H1 (cell line): ENCODE data around the gene ABCA5. TPM values are rescaled to one million over a fixed set of nuclear protein-coding genes. Genes with fewer than 3 reads are reported as not detected.
A peak's percentile ranks its signal among the peaks of the same experiment; 100 is the strongest.

Experiments
- CTCF ChIA-PET: fragments of 300-600 bp; sonication (Branson Sonifier 250); formaldehyde crosslinking; loops from one replicate; lab custom pipeline; 2021; ENCODE audit not compliant: partially characterized antibody; lab: Charles Lee
- POLR2A ChIA-PET: fragments of 300-600 bp; sonication (Branson Sonifier 250); formaldehyde crosslinking; loops from one replicate; lab custom pipeline; 2021; ENCODE audit warnings: inconsistent platforms; ENCODE audit not compliant: partially characterized antibody; lab: Charles Lee
- DNase-seq, 2 experiments: peaks; one replicate each; pipeline versions ENCODE4 v3.0.0 to v3.0.0-alpha.2; 2010 to 2022; ENCODE audit warnings: low spot score in 2 of 2, low read depth in 1 of 2, mixed read lengths in 1 of 2
- FAIRE-seq: peaks from 2 replicates; lab custom pipeline; 2011; peaks lifted over from hg19 to GRCh38; lab: Jason Lieb, UNC
- H2AFZ ChIP-seq: 2 replicates; pipeline ENCODE4 v1.8.1; 2012; ENCODE audit warnings: low read length, inconsistent platforms
- H2AK5ac ChIP-seq: 2 replicates; pipeline ENCODE4 v1.6.1; 2013; ENCODE audit warnings: low read depth, low read length
- H2BK120ac ChIP-seq: replicated peaks from 2 replicates; pipeline ENCODE3; 2013; ENCODE audit warnings: low read depth, low read length, inconsistent platforms
- H2BK12ac ChIP-seq: 2 replicates; pipeline ENCODE4 v1.6.1; 2013; ENCODE audit warnings: low read depth, low read length
- H2BK15ac ChIP-seq: 2 replicates; pipeline ENCODE4 v1.6.1; 2013; ENCODE audit warnings: low read length
- H2BK20ac ChIP-seq: 2 replicates; pipeline ENCODE4 v1.6.1; 2013; ENCODE audit warnings: low read length
- H2BK5ac ChIP-seq: 2 replicates; pipeline ENCODE4 v1.6.1; 2013; ENCODE audit warnings: low read depth, low read length
- H3K14ac ChIP-seq: 2 replicates; pipeline ENCODE4 v1.6.1; 2013; ENCODE audit warnings: inconsistent platforms; ENCODE audit not compliant: insufficient read length
- H3K18ac ChIP-seq: 2 replicates; pipeline ENCODE4 v1.6.1; 2013; ENCODE audit warnings: low read length; ENCODE audit errors: extremely low read depth
- H3K23ac ChIP-seq: 2 replicates; pipeline ENCODE4 v1.6.1; 2013; ENCODE audit warnings: inconsistent platforms; ENCODE audit not compliant: insufficient read length
- H3K23me2 ChIP-seq: 2 replicates; pipeline ENCODE4 v1.6.1; 2013; ENCODE audit warnings: low read depth, low read length
- H3K27ac ChIP-seq: 2 replicates; pipeline ENCODE4 v1.6.1; 2011; ENCODE audit warnings: low read depth, low read length, inconsistent platforms
- H3K27me3 ChIP-seq, 4 experiments: replicated peaks in 1 of 4; 1 replicate in 1 of 4; 2 replicates in 3 of 4; pipeline versions ENCODE4 v1.6.1 to v1.8.1; 2011 to 2013; ENCODE audit warnings: low read length in 3 of 4, mild to moderate bottlenecking in 3 of 4, inconsistent platforms in 2 of 4, mixed read lengths in 2 of 4, moderate library complexity in 1 of 4; ENCODE audit not compliant: control insufficient read depth in 3 of 4, insufficient read depth in 3 of 4; ENCODE audit errors: extremely low read depth in 1 of 4
- H3K36me3 ChIP-seq, 4 experiments: 2 replicates each; pipeline versions ENCODE4 v1.6.1 to v1.8.1; 2011 to 2013; ENCODE audit warnings: mild to moderate bottlenecking in 4 of 4, low read length in 3 of 4, moderate library complexity in 2 of 4, control low read depth in 1 of 4, inconsistent platforms in 1 of 4; ENCODE audit not compliant: insufficient read depth in 4 of 4, control insufficient read depth in 2 of 4
- H3K4ac ChIP-seq: replicated peaks from 2 replicates; pipeline ENCODE3; 2013; ENCODE audit warnings: low read length, low read depth, mixed read lengths, inconsistent platforms; ENCODE audit not compliant: insufficient read length
- H3K4me1 ChIP-seq, 4 experiments: replicated peaks in 1 of 4; 1 replicate in 1 of 4; 2 replicates in 3 of 4; pipeline versions ENCODE4 v1.6.1 to v1.8.1; 2011 to 2013; ENCODE audit warnings: low read length in 3 of 4, inconsistent platforms in 2 of 4, mixed read lengths in 1 of 4; ENCODE audit not compliant: insufficient read depth in 4 of 4, control insufficient read depth in 3 of 4
- H3K4me2 ChIP-seq, 2 experiments: 2 replicates each; pipeline versions ENCODE4 v1.6.1 to v1.8.1; 2011 to 2013; ENCODE audit warnings: low read depth in 2 of 2, low read length in 2 of 2, control low read depth in 1 of 2, inconsistent platforms in 1 of 2, mild to moderate bottlenecking in 1 of 2; ENCODE audit not compliant: insufficient read depth in 1 of 2
- H3K4me3 ChIP-seq, 4 experiments: fragments of 200-600, 300-600 bp in 1 of 4; sonication (generic), shearing (Covaris generic), sonication (Bioruptor Twin) in 1 of 4; 2 replicates each; pipeline versions ENCODE4 v1.5.1 to v1.8.1; 2011 to 2016; ENCODE audit warnings: low read length in 4 of 4, low read depth in 3 of 4, control low read depth in 2 of 4, inconsistent platforms in 2 of 4, mild to moderate bottlenecking in 2 of 4, mixed read lengths in 1 of 4, moderate library complexity in 1 of 4; ENCODE audit not compliant: insufficient read depth in 2 of 4; ENCODE audit errors: extremely low read depth in 1 of 4
- H3K56ac ChIP-seq: replicated peaks from 2 replicates; pipeline ENCODE3; 2013; ENCODE audit warnings: low read depth, mild to moderate bottlenecking, mixed read lengths, low read length, inconsistent platforms; ENCODE audit not compliant: insufficient read length
- H3K79me1 ChIP-seq: 2 replicates; pipeline ENCODE4 v1.6.1; 2013; ENCODE audit warnings: low read depth, low read length, control low read depth
- H3K79me2 ChIP-seq, 2 experiments: 2 replicates each; pipeline versions ENCODE4 v1.6.1 to v1.8.1; 2012 to 2013; ENCODE audit warnings: low read length in 2 of 2, mild to moderate bottlenecking in 2 of 2, inconsistent platforms in 1 of 2; ENCODE audit not compliant: insufficient read depth in 2 of 2, control insufficient read depth in 1 of 2
- H3K9ac ChIP-seq, 4 experiments: replicated peaks in 1 of 4; 1 replicate in 1 of 4; 2 replicates in 3 of 4; pipeline versions ENCODE4 v1.6.1 to v1.8.1; 2011 to 2013; ENCODE audit warnings: low read depth in 3 of 4, low read length in 3 of 4, control low read depth in 2 of 4, mild to moderate bottlenecking in 2 of 4, moderate library complexity in 2 of 4, inconsistent platforms in 1 of 4; ENCODE audit errors: extremely low read depth in 1 of 4
- H3K9me3 ChIP-seq, 2 experiments: 2 replicates each; pipeline versions ENCODE4 v1.6.1 to v1.8.1; 2012 to 2013; ENCODE audit warnings: mild to moderate bottlenecking in 2 of 2, moderate library complexity in 2 of 2, control low read depth in 1 of 2, inconsistent platforms in 1 of 2, low read depth in 1 of 2, low read length in 1 of 2, mixed read lengths in 1 of 2; ENCODE audit not compliant: insufficient read depth in 2 of 2
- H4K20me1 ChIP-seq, 2 experiments: replicated peaks in 1 of 2; 2 replicates each; pipeline versions ENCODE3 to v1.8.1; 2011 to 2013; ENCODE audit warnings: inconsistent platforms in 2 of 2, low read length in 2 of 2, mild to moderate bottlenecking in 1 of 2; ENCODE audit not compliant: insufficient read depth in 2 of 2, control insufficient read depth in 1 of 2
- H4K5ac ChIP-seq: 2 replicates; pipeline ENCODE4 v1.6.1; 2013; ENCODE audit warnings: low read length, low read depth, mixed read lengths, inconsistent platforms; ENCODE audit not compliant: insufficient read length
- H4K8ac ChIP-seq: 2 replicates; pipeline ENCODE4 v1.8.0; 2013; ENCODE audit warnings: mild to moderate bottlenecking, moderate library complexity, low read length, inconsistent platforms; ENCODE audit not compliant: insufficient read depth; ENCODE audit errors: extremely low read depth
- H4K91ac ChIP-seq: replicated peaks from 2 replicates; pipeline ENCODE3; 2013; ENCODE audit warnings: low read length, mixed read lengths, inconsistent platforms; ENCODE audit not compliant: insufficient read length
- BCL11A ChIP-seq, 2 experiments: IDR thresholded peaks; one replicate each; pipeline ENCODE4 v1.6.1; 2011; ENCODE audit warnings: low read depth in 2 of 2, low read length in 2 of 2, mild to moderate bottlenecking in 2 of 2
- CHD1 ChIP-seq: IDR thresholded peaks from 2 replicates; pipeline ENCODE4 v1.6.1; 2012; ENCODE audit warnings: low read depth, low read length, improper control_type of control experiment
- WGBS, 2 experiments: shearing (Covaris generic) in 1 of 2; methylation state at CpG; one replicate each; pipeline versions ENCODE4 v1.1.6 to v1.1.7; 2013 to 2015; ENCODE audit warnings: low lambda C conversion rate in 2 of 2, mixed read lengths in 2 of 2, inconsistent platforms in 1 of 2, low coverage in 1 of 2, missing lambda C conversion rate in 1 of 2; ENCODE audit not compliant: insufficient replicate concordance in 2 of 2, insufficient coverage in 1 of 2, insufficient read length in 1 of 2; ENCODE audit errors: extremely low coverage in 1 of 2, missing lambda C conversion rate in 1 of 2; 5-methylcytosine and 5-hydroxymethylcytosine counted together
- polyA plus RNA-seq, 7 experiments: library from polyadenylated mRNA; depleted of rRNA in 3 of 7; stranded (reverse) in 5 of 7; unstranded in 2 of 7; fragments of >200 nt in 5 of 7; fragments of 200-250 nt in 2 of 7; gene quantifications; 1 replicate in 5 of 7; 2 replicates in 1 of 7; 4 replicates in 1 of 7; pipeline versions ENCODE4 v1.2.1 to v1.2.3, GENCODE V29; 2011 to 2013; ENCODE audit warnings: missing spikeins in 2 of 7, mixed read lengths in 2 of 7
- total RNA-seq: library from RNA; stranded (reverse); fragmentation: NEBNext Ultra II Directional; extraction: Animal tissue kit (Norgen Biotek cat#: 25700); gene quantifications from 2 replicates; pipeline ENCODE4 v1.2.1, GENCODE V29; 2021
- TF ChIP-seq, protein P1 (sequence below): IDR thresholded peaks from 2 replicates; pipeline ENCODE4 v1.6.1; 2012; ENCODE audit warnings: low read length, inconsistent platforms

The ABCA5 gene
- total and polyA plus RNA-seq, 2 of the 8 experiments (the other 6 are each of a cell fraction or from before 2014, with no cell fraction given): 1.3 to 4.1 TPM

DNA sequence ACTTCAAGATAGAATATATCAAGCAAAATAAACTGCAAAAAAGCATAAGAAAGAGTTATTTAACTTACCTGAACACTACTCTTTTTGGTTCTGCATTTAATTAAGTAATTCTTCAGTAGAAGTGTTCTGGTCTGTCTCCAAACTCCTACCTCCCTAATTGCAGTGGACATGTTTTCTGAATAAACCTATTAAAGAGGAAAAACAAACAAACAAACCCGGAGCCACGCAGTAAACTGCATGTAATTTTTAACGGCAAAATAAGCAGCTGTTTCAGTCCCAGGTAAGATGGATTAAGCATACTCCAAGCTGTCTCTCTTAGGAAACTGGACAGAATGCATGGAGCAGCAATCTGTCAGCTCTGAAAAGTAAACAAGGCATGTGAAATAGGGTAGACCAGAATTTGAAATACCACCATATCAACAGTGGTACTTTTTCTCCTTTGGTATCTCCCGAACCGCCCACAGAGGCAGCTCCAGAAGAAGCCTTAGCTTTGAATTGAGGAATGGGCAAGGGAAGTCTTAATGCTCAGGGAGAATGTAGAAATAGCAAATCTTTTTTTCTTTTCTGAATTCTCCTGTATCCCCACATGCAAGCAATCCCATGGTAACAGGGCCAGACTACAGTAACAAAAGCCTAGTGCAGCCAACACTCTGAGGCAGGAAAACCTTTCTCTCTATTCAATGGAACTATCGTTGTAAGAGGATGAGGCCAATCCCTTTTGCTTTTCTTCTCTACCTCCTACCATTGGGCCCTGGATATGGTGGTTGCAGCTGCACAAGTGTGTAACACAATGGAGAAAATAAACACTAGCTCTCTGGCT is 12.5 kb downstream of the ABCA5 start:
- ChIA-PET POLR2A (interaction anchor here (1.0 kb wide), 1 partner anchor 12 kb away, joined by 4 read pairs; the partner anchor contains the start of gene ABCA5), CTCF (interaction anchor here (0.7 to 2.3 kb wide), 3 partner anchors 21 to 211 kb away, joined by 3 to 12 read pairs (median 4); no protein-coding TSS in a partner anchor)
- no peaks in the 10 kb centered on the region for H3K23me2 ChIP-seq
- H2AFZ ChIP-seq: peak overlapping the region; percentile 85
- WGBS, 2 experiments: 71% methylated on average over 6 of the region's 6 CpGs; no CpG with 5 or more reads in 1 of the 2 experiments
- H2BK20ac ChIP-seq: no peak overlapping the region
- H3K9me3 ChIP-seq: no peaks in the 10 kb centered on the region
- no peak overlapping the region for H3K56ac ChIP-seq
- no peak overlapping the region for H4K91ac ChIP-seq
- no peak overlapping the region for H3K27ac ChIP-seq
- H3K79me2 ChIP-seq: no peaks in the 10 kb centered on the region
- H4K20me1 ChIP-seq: no peaks in the 10 kb centered on the region
- H2AK5ac ChIP-seq: no peak overlapping the region
- no peak for TF ChIP-seq CHD1
- TF ChIP-seq, protein P1, sequence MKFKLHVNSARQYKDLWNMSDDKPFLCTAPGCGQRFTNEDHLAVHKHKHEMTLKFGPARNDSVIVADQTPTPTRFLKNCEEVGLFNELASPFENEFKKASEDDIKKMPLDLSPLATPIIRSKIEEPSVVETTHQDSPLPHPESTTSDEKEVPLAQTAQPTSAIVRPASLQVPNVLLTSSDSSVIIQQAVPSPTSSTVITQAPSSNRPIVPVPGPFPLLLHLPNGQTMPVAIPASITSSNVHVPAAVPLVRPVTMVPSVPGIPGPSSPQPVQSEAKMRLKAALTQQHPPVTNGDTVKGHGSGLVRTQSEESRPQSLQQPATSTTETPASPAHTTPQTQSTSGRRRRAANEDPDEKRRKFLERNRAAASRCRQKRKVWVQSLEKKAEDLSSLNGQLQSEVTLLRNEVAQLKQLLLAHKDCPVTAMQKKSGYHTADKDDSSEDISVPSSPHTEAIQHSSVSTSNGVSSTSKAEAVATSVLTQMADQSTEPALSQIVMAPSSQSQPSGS: no peak
- no peak for TF ChIP-seq BCL11A (IDR thresholded peaks at IDR 0.05; ENCODE audit: low read depth in 2 of 2, low read length in 2 of 2)
- H4K5ac ChIP-seq: no peak overlapping the region
- H3K18ac ChIP-seq: no peak overlapping the region
- DNase-seq (no peak), FAIRE-seq (peak; percentile 36)
- H2BK120ac ChIP-seq: no peak overlapping the region
- H3K4me1 ChIP-seq: no peaks in the 10 kb centered on the region; a peak in 1 of 7 replicates
- no peak overlapping the region for H3K4me2 ChIP-seq
- no peak overlapping the region for H3K4me3 ChIP-seq
- no peak overlapping the region for H3K14ac ChIP-seq
- H4K8ac ChIP-seq: no peak overlapping the region
- H3K9ac ChIP-seq: no peak overlapping the region
- H2BK12ac ChIP-seq: no peak overlapping the region
- no peaks in the 10 kb centered on the region for H3K79me1 ChIP-seq
- H3K36me3 ChIP-seq: no peaks in the 10 kb centered on the region
- no peak overlapping the region for H2BK15ac ChIP-seq
- no peaks in the 10 kb centered on the region for H3K27me3 ChIP-seq
- H3K23ac ChIP-seq: no peak overlapping the region
- H2BK5ac ChIP-seq: no peak overlapping the region
- H3K4ac ChIP-seq: no peak overlapping the region
